SKM-1 (cell line): ENCODE results near the gene RAB11FIP3.
"Not testable (repeated sequence)": the region's sequence is repeated elsewhere in the genome, so short reads cannot be mapped to it uniquely, and the experiment has no call there.

ENCODE experiments used
- DNase-seq: peaks from one replicate; lab custom pipeline; 2025; ENCODE audit not compliant: unreplicated experiment; lab: John Stamatoyannopoulos, UW

RAB11FIP3 gene

GRCh38 chr16:392450-393030 lies 32.9 kb upstream of the RAB11FIP3 start:
- no peak for DNase-seq

- DNase-seq: no peak
Observed at GRCh38 chr16:396199-396598, 29.2 kb upstream of the RAB11FIP3 start.

GRCh38 chr16:396605-397004 lies 28.8 kb upstream of the RAB11FIP3 start:
- no peak for DNase-seq

GRCh38 chr16:397135-397661 lies 28.3 kb upstream of the RAB11FIP3 start, which contains the start of gene NME4:
NME4 (plus strand) TSS chr16:397199; CDS start chr16:397223, 24 bp downstream.
- no peak for DNase-seq

- DNase-seq: no peak
Observed at GRCh38 chr16:397736-398332, 27.6 kb upstream of the RAB11FIP3 start.

- no peak for DNase-seq
Observed at GRCh38 chr16:398561-399339, 26.7 kb upstream of the RAB11FIP3 start.

GRCh38 chr16:399340-400019 lies 26.0 kb upstream of the RAB11FIP3 start:
- no peak for DNase-seq

- no peak for DNase-seq
Observed at GRCh38 chr16:400061-400591, 25.3 kb upstream of the RAB11FIP3 start.

- peak; percentile 86 for DNase-seq
Observed at GRCh38 chr16:401468-402348, 23.7 kb upstream of the RAB11FIP3 start, which contains the start of gene DECR2. DECR2 (plus strand) TSS chr16:401885; CDS start chr16:401964, 79 bp downstream.

- DNase-seq: no peak
Observed at GRCh38 chr16:404971-405486, 20.4 kb upstream of the RAB11FIP3 start.

GRCh38 chr16:405548-406506 lies 19.6 kb upstream of the RAB11FIP3 start:
- DNase-seq: no peak

- no peak for DNase-seq
Observed at GRCh38 chr16:407253-407652, 18.2 kb upstream of the RAB11FIP3 start.

GRCh38 chr16:410516-411178 lies 14.8 kb upstream of the RAB11FIP3 start:
- DNase-seq: no peak

- DNase-seq: no peak
Observed at GRCh38 chr16:411576-412265, 13.7 kb upstream of the RAB11FIP3 start.

- no peak for DNase-seq
Observed at GRCh38 chr16:414395-415169, 10.9 kb upstream of the RAB11FIP3 start.

- not testable (repeated sequence) for DNase-seq
Observed at GRCh38 chr16:415170-415498, 10.3 kb upstream of the RAB11FIP3 start.

- DNase-seq: not testable (repeated sequence)
Observed at GRCh38 chr16:422179-422578, 3.3 kb upstream of the RAB11FIP3 start.
